Liver (tissue), 9 donors: ENCODE results near the gene FCRL1. TPM values are rescaled to one million over a fixed set of nuclear protein-coding genes. Genes with fewer than 3 reads are reported as not detected.

ENCODE experiments used
- DNase-seq: peaks from one replicate; pipeline ENCODE4 v3.0.0-alpha.2; 2017; ENCODE audit warnings: low spot score
- H3K27ac ChIP-seq, 2 donors: one replicate each; pipeline ENCODE4 v1.7.0; 2013; ENCODE audit warnings: inconsistent platforms in 2 of 2, low read length in 2 of 2, control low read depth in 1 of 2, low read depth in 1 of 2, mild to moderate bottlenecking in 1 of 2
- H3K27me3 ChIP-seq, 4 donors: one replicate each; pipeline versions ENCODE4 v1.6.1 to v1.7.0; 2013; ENCODE audit warnings: low read length in 3 of 4, inconsistent platforms in 1 of 4, mild to moderate bottlenecking in 1 of 4, moderate library complexity in 1 of 4; ENCODE audit not compliant: control insufficient read depth in 4 of 4, insufficient read depth in 4 of 4
- H3K36me3 ChIP-seq, 4 donors: one replicate each; pipeline versions ENCODE4 v1.6.1 to v1.7.0; 2013; ENCODE audit warnings: low read length in 3 of 4, mild to moderate bottlenecking in 3 of 4, low read depth in 1 of 4, moderate library complexity in 1 of 4; ENCODE audit not compliant: control insufficient read depth in 4 of 4, insufficient read depth in 3 of 4
- H3K4me1 ChIP-seq, 4 donors: one replicate each; pipeline versions ENCODE4 v1.6.1 to v1.7.0; 2013; ENCODE audit warnings: low read length in 3 of 4, mild to moderate bottlenecking in 3 of 4, moderate library complexity in 1 of 4; ENCODE audit not compliant: control insufficient read depth in 4 of 4, insufficient read depth in 4 of 4
- H3K4me3 ChIP-seq, 3 donors: one replicate each; pipeline versions ENCODE4 v1.6.1 to v1.7.0; 2013; ENCODE audit warnings: low read length in 3 of 3, control low read depth in 1 of 3, low read depth in 1 of 3, mild to moderate bottlenecking in 1 of 3
- H3K9ac ChIP-seq, 2 donors: one replicate each; pipeline ENCODE4 v1.7.0; 2013; ENCODE audit warnings: low read length in 2 of 2, mild to moderate bottlenecking in 2 of 2, moderate library complexity in 2 of 2, control low read depth in 1 of 2, low read depth in 1 of 2
- H3K9me3 ChIP-seq, 4 donors: one replicate each; pipeline versions ENCODE4 v1.6.1 to v1.7.0; 2013; ENCODE audit warnings: low read length in 3 of 4; ENCODE audit not compliant: control insufficient read depth in 4 of 4
- ATF3 ChIP-seq: IDR thresholded peaks from 2 replicates; pipeline ENCODE4 v1.6.1; 2016; ENCODE audit warnings: antibody characterized with exemption
- EGR1 ChIP-seq, 2 donors: IDR thresholded peaks; 2 replicates each; pipeline ENCODE4 v1.6.1; 2016 to 2018; ENCODE audit warnings: antibody characterized with exemption in 2 of 2, low read depth in 2 of 2
- FOXA1 ChIP-seq: IDR thresholded peaks from 2 replicates; pipeline ENCODE4 v1.6.1; 2016; ENCODE audit warnings: antibody characterized with exemption
- FOXA2 ChIP-seq: IDR thresholded peaks from 2 replicates; pipeline ENCODE4 v1.6.1; 2016; ENCODE audit warnings: antibody characterized with exemption
- GABPA ChIP-seq, 2 donors: IDR thresholded peaks in 1 of 2; conservative IDR thresholded peaks in 1 of 2; 2 replicates each; pipeline ENCODE4 v1.6.1; 2016; ENCODE audit warnings: antibody characterized with exemption in 2 of 2, mild to moderate bottlenecking in 1 of 2, moderate library complexity in 1 of 2
- HNF4A ChIP-seq, 2 donors: conservative IDR thresholded peaks; 2 replicates each; pipeline ENCODE4 v1.6.1; 2016; ENCODE audit warnings: antibody characterized with exemption in 2 of 2, mild to moderate bottlenecking in 2 of 2
- HNF4G ChIP-seq: IDR thresholded peaks from 2 replicates; pipeline ENCODE4 v1.6.1; 2016; ENCODE audit warnings: antibody characterized with exemption
- NR2F2 ChIP-seq: IDR thresholded peaks from 2 replicates; pipeline ENCODE4 v1.6.1; 2016; ENCODE audit warnings: antibody characterized with exemption
- REST ChIP-seq: IDR thresholded peaks from 2 replicates; pipeline ENCODE4 v1.6.1; 2016; ENCODE audit warnings: antibody characterized with exemption, mild to moderate bottlenecking
- RXRA ChIP-seq, 2 donors: IDR thresholded peaks; 2 replicates each; pipeline ENCODE4 v1.6.1; 2017 to 2018; ENCODE audit warnings: antibody characterized with exemption in 2 of 2, mild to moderate bottlenecking in 1 of 2
- SP1 ChIP-seq: IDR thresholded peaks from 2 replicates; pipeline ENCODE4 v1.6.1; 2018; ENCODE audit warnings: antibody characterized with exemption, mild to moderate bottlenecking
- YY1 ChIP-seq: IDR thresholded peaks from 2 replicates; pipeline ENCODE4 v1.6.1; 2016; ENCODE audit warnings: antibody characterized with exemption, mild to moderate bottlenecking
- WGBS: extraction: QIAGEN DNeasy Blood & Tissue Kit; methylation state at CpG from one replicate; pipeline ENCODE4 v1.1.7; 2013; 5-methylcytosine and 5-hydroxymethylcytosine counted together
- polyA plus RNA-seq, 2 donors: library from polyadenylated mRNA; stranded (reverse) in 1 of 2; unstranded in 1 of 2; fragments of 200-250 nt in 1 of 2; fragments of >200 nt in 1 of 2; fragmentation: Nextera tagmentation in 1 of 2; extraction: Ambion mirVana in 1 of 2; gene quantifications; one replicate each; pipeline versions ENCODE4 v1.2.1 to v1.2.3, GENCODE V29; 2013 to 2015
- total RNA-seq, 2 donors: library from RNA; depleted of rRNA; stranded (reverse); fragments of >200 nt; gene quantifications; one replicate each; pipeline ENCODE4 v1.2.3, GENCODE V29; 2014
- TF ChIP-seq, protein P1 (sequence below): IDR thresholded peaks from 2 replicates; pipeline ENCODE4 v1.6.1; 2016; ENCODE audit warnings: antibody characterized with exemption
- TF ChIP-seq, protein P2 (sequence below): fragments of 150-350 bp; IDR thresholded peaks from 2 replicates; pipeline ENCODE4 v1.5.1; 2017; ENCODE audit warnings: improper control_type of control experiment, low read depth, low read length; ENCODE audit not compliant: missing input control
- TF ChIP-seq, protein P3 (sequence below): IDR thresholded peaks from 2 replicates; pipeline ENCODE4 v1.6.1; 2016; ENCODE audit warnings: antibody characterized with exemption
- donor health status: healthy.
- donor health status: healthy.
- donor health status: healthy.
- donor health status: healthy.
- donor health status: healthy.

The FCRL1 gene
- total and polyA plus RNA-seq, 4 donors: 0.02 to 0.84 (median 0.49) TPM

- 79% methylated on average over 4 of the region's 4 CpGs for WGBS
- H3K27ac ChIP-seq: no peak overlapping the region
- H3K9me3 ChIP-seq: peaks cover 0 to 2% (median under 1%) of the 10 kb centered on the region in 4 donors
Measured at GRCh38 chr1:157758018-157758417, 61.9 kb downstream of the FCRL1 start.

GRCh38 chr1:157753611-157754010 is 66.3 kb downstream of the FCRL1 start:
- H3K4me3 ChIP-seq: no peak overlapping the region
- H3K27ac ChIP-seq: no peak overlapping the region
- no peaks in the 10 kb centered on the region for H3K4me1 ChIP-seq
- no peak overlapping the region for H3K9ac ChIP-seq
- H3K27me3 ChIP-seq: peaks cover 0 to 5% (median 2%) of the 10 kb centered on the region in 4 donors
- no peaks in the 10 kb centered on the region for H3K36me3 ChIP-seq
- WGBS: 66% methylated on average over 1 of the region's 1 CpG
- no peak for DNase-seq
- H3K9me3 ChIP-seq: peaks cover 0 to 2% (median 0%) of the 10 kb centered on the region in 4 donors
- TF ChIP-seq, protein P1, sequence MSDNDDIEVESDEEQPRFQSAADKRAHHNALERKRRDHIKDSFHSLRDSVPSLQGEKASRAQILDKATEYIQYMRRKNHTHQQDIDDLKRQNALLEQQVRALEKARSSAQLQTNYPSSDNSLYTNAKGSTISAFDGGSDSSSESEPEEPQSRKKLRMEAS: no peak
- no peak for TF ChIP-seq SP1
- no peak for TF ChIP-seq RXRA (IDR thresholded peaks at IDR 0.05)
- TF ChIP-seq, protein P2, sequence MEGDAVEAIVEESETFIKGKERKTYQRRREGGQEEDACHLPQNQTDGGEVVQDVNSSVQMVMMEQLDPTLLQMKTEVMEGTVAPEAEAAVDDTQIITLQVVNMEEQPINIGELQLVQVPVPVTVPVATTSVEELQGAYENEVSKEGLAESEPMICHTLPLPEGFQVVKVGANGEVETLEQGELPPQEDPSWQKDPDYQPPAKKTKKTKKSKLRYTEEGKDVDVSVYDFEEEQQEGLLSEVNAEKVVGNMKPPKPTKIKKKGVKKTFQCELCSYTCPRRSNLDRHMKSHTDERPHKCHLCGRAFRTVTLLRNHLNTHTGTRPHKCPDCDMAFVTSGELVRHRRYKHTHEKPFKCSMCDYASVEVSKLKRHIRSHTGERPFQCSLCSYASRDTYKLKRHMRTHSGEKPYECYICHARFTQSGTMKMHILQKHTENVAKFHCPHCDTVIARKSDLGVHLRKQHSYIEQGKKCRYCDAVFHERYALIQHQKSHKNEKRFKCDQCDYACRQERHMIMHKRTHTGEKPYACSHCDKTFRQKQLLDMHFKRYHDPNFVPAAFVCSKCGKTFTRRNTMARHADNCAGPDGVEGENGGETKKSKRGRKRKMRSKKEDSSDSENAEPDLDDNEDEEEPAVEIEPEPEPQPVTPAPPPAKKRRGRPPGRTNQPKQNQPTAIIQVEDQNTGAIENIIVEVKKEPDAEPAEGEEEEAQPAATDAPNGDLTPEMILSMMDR: no peak
- no peak for TF ChIP-seq GABPA (IDR thresholded peaks at IDR 0.05 in 1 of 2, conservative IDR thresholded peaks at IDR 0.05 in 1 of 2)
- no peak for TF ChIP-seq ATF3
- no peak for TF ChIP-seq HNF4G
- no peak for TF ChIP-seq YY1
- no peak for TF ChIP-seq NR2F2
- TF ChIP-seq REST: no peak
- TF ChIP-seq FOXA1: no peak

More at GRCh38 chr1:157758018-157758417, 61.9 kb downstream of the FCRL1 start:
- no peak overlapping the region for H3K4me3 ChIP-seq
- no peaks in the 10 kb centered on the region for H3K36me3 ChIP-seq
- peaks cover 0 to 2% (median 0%) of the 10 kb centered on the region in 4 donors for H3K27me3 ChIP-seq
- TF ChIP-seq RXRA (IDR thresholded peaks at IDR 0.05): no peak
- TF ChIP-seq, protein P1: no peak
- TF ChIP-seq, protein P3, sequence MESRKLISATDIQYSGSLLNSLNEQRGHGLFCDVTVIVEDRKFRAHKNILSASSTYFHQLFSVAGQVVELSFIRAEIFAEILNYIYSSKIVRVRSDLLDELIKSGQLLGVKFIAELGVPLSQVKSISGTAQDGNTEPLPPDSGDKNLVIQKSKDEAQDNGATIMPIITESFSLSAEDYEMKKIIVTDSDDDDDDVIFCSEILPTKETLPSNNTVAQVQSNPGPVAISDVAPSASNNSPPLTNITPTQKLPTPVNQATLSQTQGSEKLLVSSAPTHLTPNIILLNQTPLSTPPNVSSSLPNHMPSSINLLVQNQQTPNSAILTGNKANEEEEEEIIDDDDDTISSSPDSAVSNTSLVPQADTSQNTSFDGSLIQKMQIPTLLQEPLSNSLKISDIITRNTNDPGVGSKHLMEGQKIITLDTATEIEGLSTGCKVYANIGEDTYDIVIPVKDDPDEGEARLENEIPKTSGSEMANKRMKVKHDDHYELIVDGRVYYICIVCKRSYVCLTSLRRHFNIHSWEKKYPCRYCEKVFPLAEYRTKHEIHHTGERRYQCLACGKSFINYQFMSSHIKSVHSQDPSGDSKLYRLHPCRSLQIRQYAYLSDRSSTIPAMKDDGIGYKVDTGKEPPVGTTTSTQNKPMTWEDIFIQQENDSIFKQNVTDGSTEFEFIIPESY: no peak
- TF ChIP-seq SP1: no peak
- TF ChIP-seq HNF4G: no peak
- no peak for TF ChIP-seq REST
- no peak for TF ChIP-seq FOXA1
- no peak for TF ChIP-seq NR2F2
- TF ChIP-seq FOXA2: no peak
- no peak for TF ChIP-seq HNF4A (conservative IDR thresholded peaks at IDR 0.05)
- no peak for TF ChIP-seq YY1
- no peak for TF ChIP-seq EGR1 (IDR thresholded peaks at IDR 0.05; ENCODE audit: low read depth in 2 of 2)
- H3K9ac ChIP-seq: no peak overlapping the region
- no peak for DNase-seq
- H3K4me1 ChIP-seq: no peaks in the 10 kb centered on the region
